HEK293 (cell line): ENCODE data around the gene TTC22.

Experiments used
- CTCF ChIA-PET: fragments of 350-600 bp; formaldehyde crosslinking; extraction: SDS; loops from one replicate; lab custom pipeline; 2021; ENCODE audit warnings: antibody characterized with exemption; lab: Yijun Ruan, JAX
- POLR2A ChIA-PET: fragments of 300-600 bp; formaldehyde crosslinking; extraction: SDS; loops from one replicate; lab custom pipeline; 2020; ENCODE audit warnings: antibody characterized with exemption, inconsistent platforms; lab: Yijun Ruan, JAX
- H3K27ac ChIP-seq: fragments of 200-500 bp; sonication (Bioruptor generic); 2 replicates; pipeline ENCODE4 v1.5.1; 2014; ENCODE audit warnings: low read depth, low read length, control low read depth, inconsistent platforms; ENCODE audit errors: extremely low read depth
- H3K36me3 ChIP-seq, 2 experiments: fragments of 200-500 bp in 1 of 2; sonication (Bioruptor generic) in 1 of 2; 1 replicate in 1 of 2; 2 replicates in 1 of 2; pipeline ENCODE4 v1.5.1; 2014 to 2017; ENCODE audit warnings: inconsistent platforms in 2 of 2, low read length in 2 of 2; ENCODE audit not compliant: control insufficient read depth in 2 of 2, insufficient read depth in 1 of 2
- H3K4me1 ChIP-seq: fragments of 200-500 bp; sonication (Bioruptor generic); 2 replicates; pipeline ENCODE4 v1.5.1; 2014; ENCODE audit warnings: mild to moderate bottlenecking, low read length, inconsistent platforms; ENCODE audit not compliant: control insufficient read depth, insufficient read depth
- H3K4me3 ChIP-seq: 2 replicates; pipeline ENCODE4 v1.5.1; 2011; ENCODE audit warnings: low read depth, mild to moderate bottlenecking, control low read depth, low read length, moderate library complexity
- H3K9me3 ChIP-seq: fragments of 200-500 bp; sonication (Bioruptor generic); 2 replicates; pipeline ENCODE4 v1.5.1; 2014; ENCODE audit warnings: low read depth, low read length, inconsistent platforms; ENCODE audit not compliant: control insufficient read depth, insufficient read depth
- EGR2 ChIP-seq: fragments of 450-650 bp; formaldehyde crosslinking; IDR thresholded peaks from 2 replicates; pipeline ENCODE4 v1.5.1; 2016; ENCODE audit warnings: low read depth, missing biosample characterization, missing genetic modification characterization
- GLI4 ChIP-seq: fragments of 450-650 bp; formaldehyde crosslinking; IDR thresholded peaks from 2 replicates; pipeline ENCODE4 v1.5.1; 2016; ENCODE audit warnings: missing biosample characterization, missing genetic modification characterization
- KLF1 ChIP-seq: fragments of 450-650 bp; formaldehyde crosslinking; IDR thresholded peaks from 2 replicates; pipeline ENCODE4 v1.5.1; 2016; ENCODE audit warnings: missing biosample characterization, missing genetic modification characterization
- SETDB1 ChIP-seq: IDR thresholded peaks from one replicate; pipeline ENCODE4 v1.6.1; 2017; ENCODE audit warnings: mild to moderate bottlenecking, low read length, moderate library complexity, mixed read lengths; ENCODE audit not compliant: insufficient read length
- TRIM28 ChIP-seq: IDR thresholded peaks from 2 replicates; pipeline ENCODE4 v1.6.1; 2011; ENCODE audit warnings: low read length, control low read depth, borderline replicate concordance
- YY2 ChIP-seq: fragments of 450-650 bp; formaldehyde crosslinking; IDR thresholded peaks from 2 replicates; pipeline ENCODE4 v1.5.1; 2016; ENCODE audit warnings: missing biosample characterization, missing genetic modification characterization
- ZFHX2 ChIP-seq: fragments of 450-650 bp; formaldehyde crosslinking; conservative IDR thresholded peaks from 2 replicates; pipeline ENCODE4 v1.5.1; 2016; ENCODE audit warnings: missing biosample characterization, missing genetic modification characterization
- ZFP3 ChIP-seq: fragments of 450-650 bp; formaldehyde crosslinking; IDR thresholded peaks from 2 replicates; pipeline ENCODE4 v1.5.1; 2016; ENCODE audit warnings: low read depth, missing biosample characterization, missing genetic modification characterization
- ZNF133 ChIP-seq: fragments of 450-650 bp; formaldehyde crosslinking; IDR thresholded peaks from 2 replicates; pipeline ENCODE4 v1.5.1; 2016; ENCODE audit warnings: missing biosample characterization, missing genetic modification characterization
- ZNF184 ChIP-seq: fragments of 450-650 bp; IDR thresholded peaks from 2 replicates; pipeline ENCODE4 v1.5.1; 2018; ENCODE audit warnings: missing biosample characterization, mild to moderate bottlenecking, missing genetic modification characterization
- ZNF19 ChIP-seq: fragments of 450-650 bp; formaldehyde crosslinking; IDR thresholded peaks from 2 replicates; pipeline ENCODE4; 2016; ENCODE audit warnings: missing biosample characterization, missing genetic modification characterization, low read depth
- ZNF211 ChIP-seq: fragments of 450-650 bp; formaldehyde crosslinking; IDR thresholded peaks from 2 replicates; pipeline ENCODE4 v1.5.1; 2016; ENCODE audit warnings: low read depth, missing biosample characterization, missing genetic modification characterization
- ZNF214 ChIP-seq: fragments of 450-650 bp; formaldehyde crosslinking; IDR thresholded peaks from 2 replicates; pipeline ENCODE4 v1.5.1; 2017; ENCODE audit warnings: missing biosample characterization, mild to moderate bottlenecking, missing genetic modification characterization, borderline replicate concordance
- ZNF23 ChIP-seq: fragments of 450-650 bp; formaldehyde crosslinking; IDR thresholded peaks from 2 replicates; pipeline ENCODE4 v1.5.1; 2016; ENCODE audit warnings: missing biosample characterization, missing genetic modification characterization, borderline replicate concordance
- ZNF248 ChIP-seq: fragments of 450-650 bp; formaldehyde crosslinking; IDR thresholded peaks from 2 replicates; pipeline ENCODE4 v1.5.1; 2017; ENCODE audit warnings: missing biosample characterization, missing genetic modification characterization
- ZNF274 ChIP-seq, 2 experiments: fragments of 200-500 bp in 1 of 2; fragments of 450-650 bp in 1 of 2; sonication (Bioruptor generic) in 1 of 2; formaldehyde crosslinking in 1 of 2; IDR thresholded peaks; 2 replicates each; pipeline versions ENCODE4 v1.5.1 to v1.6.1; 2014 to 2016; ENCODE audit warnings: borderline replicate concordance in 1 of 2, inconsistent platforms in 1 of 2, low read length in 1 of 2, missing biosample characterization in 1 of 2, missing genetic modification characterization in 1 of 2
- ZNF335 ChIP-seq: fragments of 450-650 bp; formaldehyde crosslinking; conservative IDR thresholded peaks from 2 replicates; pipeline ENCODE4 v1.5.1; 2016; ENCODE audit warnings: missing biosample characterization, missing genetic modification characterization
- ZNF354C ChIP-seq: fragments of 450-650 bp; formaldehyde crosslinking; IDR thresholded peaks from 2 replicates; pipeline ENCODE4 v1.5.1; 2016; ENCODE audit warnings: missing biosample characterization, missing genetic modification characterization, low read depth, borderline replicate concordance
- ZNF37A ChIP-seq: fragments of 450-650 bp; IDR thresholded peaks from 2 replicates; pipeline ENCODE4 v1.5.1; 2018; ENCODE audit warnings: missing biosample characterization, missing genetic modification characterization
- ZNF423 ChIP-seq: fragments of 450-650 bp; formaldehyde crosslinking; IDR thresholded peaks from 2 replicates; pipeline ENCODE4 v1.5.1; 2016; ENCODE audit warnings: missing biosample characterization, missing genetic modification characterization
- ZNF48 ChIP-seq: fragments of 450-650 bp; formaldehyde crosslinking; IDR thresholded peaks from 2 replicates; pipeline ENCODE4 v1.5.1; 2016; ENCODE audit warnings: missing biosample characterization, missing genetic modification characterization
- ZNF510 ChIP-seq: fragments of 450-650 bp; formaldehyde crosslinking; IDR thresholded peaks from 2 replicates; pipeline ENCODE4 v1.5.1; 2018; ENCODE audit warnings: mild to moderate bottlenecking, missing genetic modification characterization, missing biosample characterization; ENCODE audit not compliant: insufficient replicate concordance
- ZNF571 ChIP-seq: fragments of 450-650 bp; formaldehyde crosslinking; IDR thresholded peaks from 2 replicates; pipeline ENCODE4 v1.5.0; 2017; ENCODE audit warnings: missing biosample characterization, missing genetic modification characterization
- ZNF621 ChIP-seq: fragments of 450-650 bp; formaldehyde crosslinking; IDR thresholded peaks from 2 replicates; pipeline ENCODE4 v1.5.1; 2017; ENCODE audit warnings: missing biosample characterization, missing genetic modification characterization
- ZNF629 ChIP-seq: fragments of 450-650 bp; formaldehyde crosslinking; IDR thresholded peaks from 2 replicates; pipeline ENCODE4 v1.5.1; 2017; ENCODE audit warnings: missing biosample characterization, missing genetic modification characterization
- ZNF660 ChIP-seq: fragments of 450-650 bp; IDR thresholded peaks from 2 replicates; pipeline ENCODE4 v1.5.1; 2018; ENCODE audit warnings: missing biosample characterization, mild to moderate bottlenecking, missing genetic modification characterization
- ZNF670 ChIP-seq: fragments of 450-650 bp; formaldehyde crosslinking; IDR thresholded peaks from 2 replicates; pipeline ENCODE4 v1.5.1; 2016; ENCODE audit warnings: missing biosample characterization, missing genetic modification characterization, low read depth
- ZNF776 ChIP-seq: fragments of 450-650 bp; formaldehyde crosslinking; IDR thresholded peaks from 2 replicates; pipeline ENCODE4 v1.5.0; 2017; ENCODE audit warnings: missing biosample characterization, missing genetic modification characterization, borderline replicate concordance
- ZNF777 ChIP-seq: fragments of 450-650 bp; formaldehyde crosslinking; IDR thresholded peaks from 2 replicates; pipeline ENCODE4 v1.5.1; 2017; ENCODE audit warnings: missing biosample characterization, missing genetic modification characterization, borderline replicate concordance
- ZNF791 ChIP-seq: fragments of 450-650 bp; formaldehyde crosslinking; IDR thresholded peaks from 2 replicates; pipeline ENCODE4 v1.5.1; 2016; ENCODE audit warnings: missing biosample characterization, missing genetic modification characterization
- TF ChIP-seq, protein P1 (sequence below): fragments of 450-650 bp; formaldehyde crosslinking; IDR thresholded peaks from 2 replicates; pipeline ENCODE4 v1.5.1; 2016; ENCODE audit warnings: missing biosample characterization, missing genetic modification characterization
- TF ChIP-seq, protein P2 (sequence below): fragments of 450-650 bp; formaldehyde crosslinking; IDR thresholded peaks from 2 replicates; pipeline ENCODE4 v1.5.1; 2016; ENCODE audit warnings: missing biosample characterization, missing genetic modification characterization

The TTC22 gene

DNA sequence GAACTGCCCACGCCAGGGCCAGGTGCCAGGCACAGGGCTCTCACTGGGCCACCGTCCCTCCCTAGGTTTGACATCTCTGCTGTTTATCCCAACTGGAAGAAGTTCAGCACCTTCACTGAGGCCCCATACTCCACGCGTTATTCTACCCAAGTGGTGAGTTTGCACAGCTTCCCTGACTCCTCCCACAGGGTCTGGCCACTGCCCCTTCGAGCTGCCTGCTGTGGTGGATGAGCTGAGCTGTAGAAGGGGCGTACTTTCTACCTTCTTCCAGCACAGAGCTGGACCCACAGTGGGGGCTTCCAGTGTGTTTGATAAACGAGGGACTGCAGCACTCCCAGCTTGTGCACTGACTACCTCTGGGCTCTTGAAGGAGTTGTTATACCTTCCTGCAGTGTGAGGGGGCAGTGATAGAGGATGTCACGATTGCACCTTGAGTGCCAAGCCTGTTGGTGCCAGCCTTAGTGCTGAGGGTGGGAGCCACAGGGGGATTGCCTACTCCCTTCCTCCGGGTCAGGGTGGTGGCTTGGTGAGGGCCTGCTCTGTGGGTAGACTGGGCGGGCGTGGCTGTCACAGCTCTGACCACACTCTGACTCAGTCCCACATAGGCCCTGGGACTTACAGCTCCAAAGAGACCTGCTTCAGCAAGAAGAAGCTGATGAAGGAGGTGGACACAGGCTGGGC, 5.9 kb upstream of the TTC22 start:
- Histone ChIP-seq H3K4me1 (no peaks in the 10 kb centered on the region), H3K36me3 (no peaks in the 10 kb centered on the region), H3K27ac (no peak overlapping the region), H3K4me3 (no peak overlapping the region), H3K9me3 (no peaks in the 10 kb centered on the region)
- POLR2A ChIA-PET: no interaction called here
- TF ChIP-seq ZNF777 (tag by site-specific recombination): no peak
- peak; percentile 32; the same call in 1 of the 2 replicates for TF ChIP-seq ZFHX2 (tag by site-specific recombination)
- TF ChIP-seq EGR2 (tag by site-specific recombination): 0 out of 2 replicates have a peak, but pooled peaks have one; percentile 16
- no peak for TF ChIP-seq YY2
- peak; percentile 62; the same call in 1 of the 2 replicates for TF ChIP-seq KLF1
- no peak for TF ChIP-seq ZNF423
- TF ChIP-seq, protein P1, sequence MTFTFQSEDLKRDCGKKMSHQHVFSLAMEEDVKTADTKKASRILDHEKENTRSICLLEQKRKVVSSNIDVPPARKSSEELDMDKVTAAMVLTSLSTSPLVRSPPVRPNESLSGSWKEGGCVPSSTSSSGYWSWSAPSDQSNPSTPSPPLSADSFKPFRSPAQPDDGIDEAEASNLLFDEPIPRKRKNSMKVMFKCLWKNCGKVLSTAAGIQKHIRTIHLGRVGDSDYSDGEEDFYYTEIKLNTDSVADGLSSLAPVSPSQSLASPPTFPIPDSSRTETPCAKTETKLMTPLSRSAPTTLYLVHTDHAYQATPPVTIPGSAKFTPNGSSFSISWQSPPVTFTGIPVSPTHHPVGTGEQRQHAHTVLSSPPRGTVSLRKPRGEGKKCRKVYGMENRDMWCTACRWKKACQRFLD (tag by site-specific recombination): no peak
- TF ChIP-seq ZNF19 (tag by site-specific recombination): no peak
- no peak for TF ChIP-seq ZNF621 (tag by site-specific recombination)
- TF ChIP-seq ZNF791 (tag by site-specific recombination): no peak
- no peak for TF ChIP-seq ZNF335 (tag by site-specific recombination)
- no peak for TF ChIP-seq ZNF248 (tag by site-specific recombination)
- CTCF ChIA-PET: interaction anchor here (0.6 to 2.9 kb wide), 7 partner anchors 10 to 725 kb away, joined by 3 to 7 read pairs (median 3); no protein-coding TSS in a partner anchor

DNA sequence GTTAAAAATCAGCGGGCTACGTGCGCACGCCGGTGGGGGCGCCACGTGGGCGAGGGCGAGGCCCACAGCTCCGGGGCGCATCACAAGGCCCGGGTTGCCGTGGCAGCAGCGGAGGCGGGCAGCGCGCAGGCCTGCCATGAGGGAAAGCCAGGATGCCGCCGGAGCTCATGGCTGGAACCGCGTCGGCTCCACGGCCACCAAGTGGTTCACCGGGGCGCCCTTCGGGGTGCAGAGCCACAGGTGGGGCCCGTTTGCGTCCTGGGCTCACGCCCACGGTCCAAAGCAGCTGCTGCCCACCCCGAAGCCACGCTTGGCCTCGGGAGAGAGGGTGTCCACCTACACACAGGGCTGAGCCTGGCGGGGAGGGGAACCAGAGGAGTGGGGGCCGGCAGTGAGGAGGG, 4.9 kb upstream of the TTC22 start:
- H3K36me3 ChIP-seq: no peaks in the 10 kb centered on the region
- H3K9me3 ChIP-seq: no peaks in the 10 kb centered on the region
- H3K4me1 ChIP-seq: no peaks in the 10 kb centered on the region
- CTCF ChIA-PET: interaction anchor here (2.9 kb wide), 1 partner anchor 14 kb away, joined by 7 read pairs; no protein-coding TSS in a partner anchor
- POLR2A ChIA-PET: interaction anchor here (0.6 kb wide), 1 partner anchor 372 kb away, joined by 4 read pairs; no protein-coding TSS in a partner anchor
- no peak overlapping the region for H3K4me3 ChIP-seq
- no peak for TF ChIP-seq ZNF133
- peak; percentile 52; the same call in 1 of the 2 replicates for TF ChIP-seq ZFHX2 (tag by site-specific recombination)
- H3K27ac ChIP-seq: no peak overlapping the region

DNA sequence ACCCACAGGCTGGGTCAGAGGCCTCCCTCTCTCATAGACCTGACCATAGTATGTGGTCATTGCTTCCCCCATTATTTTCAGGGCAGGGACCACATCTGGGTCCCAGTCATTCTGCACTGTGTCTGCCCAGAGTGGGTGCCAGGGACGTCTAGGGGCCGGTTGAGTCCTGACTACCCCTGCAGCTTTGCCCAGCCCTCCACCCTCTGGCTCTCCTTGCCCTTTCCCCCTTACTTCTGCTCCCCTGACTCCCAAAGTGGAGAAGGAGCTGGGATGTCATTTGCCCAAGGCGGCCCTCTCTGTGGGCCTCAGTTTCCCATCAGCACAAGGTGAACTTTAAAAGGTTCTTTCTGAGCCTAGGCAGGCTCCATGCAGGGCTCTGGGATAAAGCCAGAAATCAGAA, 4.3 kb upstream of the TTC22 start:
- Histone ChIP-seq H3K9me3 (no peaks in the 10 kb centered on the region), H3K4me1 (no peaks in the 10 kb centered on the region), H3K27ac (no peak overlapping the region), H3K4me3 (no peak overlapping the region), H3K36me3 (no peaks in the 10 kb centered on the region)
- POLR2A ChIA-PET: interaction anchor here (0.6 kb wide), 1 partner anchor 372 kb away, joined by 4 read pairs; no protein-coding TSS in a partner anchor
- CTCF ChIA-PET: interaction anchor here (2.9 kb wide), 1 partner anchor 14 kb away, joined by 7 read pairs; no protein-coding TSS in a partner anchor
- TF ChIP-seq ZNF670 (tag by site-specific recombination) (no peak), GLI4 (no peak), ZNF211 (no peak), ZNF571 (tag by site-specific recombination) (no peak), ZNF184 (tag by site-specific recombination) (no peak), SETDB1 (no peak), ZNF354C (tag by site-specific recombination) (no peak), TRIM28 (no peak), ZNF776 (tag by site-specific recombination) (no peak), ZFP3 (tag by site-specific recombination) (no peak), ZNF48 (tag by site-specific recombination) (no peak), ZNF23 (tag by site-specific recombination) (no peak), ZNF660 (tag by site-specific recombination) (no peak), ZNF37A (tag by site-specific recombination) (no peak), ZNF629 (tag by site-specific recombination) (no peak), ZNF510 (no peak), ZNF274 (IDR thresholded peaks at IDR 0.05; ENCODE audit: low read length) (no peak), ZNF274 (tag by site-specific recombination; IDR thresholded peaks at IDR 0.05; ENCODE audit: borderline replicate concordance) (no peak), ZNF214 (tag by site-specific recombination) (no peak)
- TF ChIP-seq, protein P2, sequence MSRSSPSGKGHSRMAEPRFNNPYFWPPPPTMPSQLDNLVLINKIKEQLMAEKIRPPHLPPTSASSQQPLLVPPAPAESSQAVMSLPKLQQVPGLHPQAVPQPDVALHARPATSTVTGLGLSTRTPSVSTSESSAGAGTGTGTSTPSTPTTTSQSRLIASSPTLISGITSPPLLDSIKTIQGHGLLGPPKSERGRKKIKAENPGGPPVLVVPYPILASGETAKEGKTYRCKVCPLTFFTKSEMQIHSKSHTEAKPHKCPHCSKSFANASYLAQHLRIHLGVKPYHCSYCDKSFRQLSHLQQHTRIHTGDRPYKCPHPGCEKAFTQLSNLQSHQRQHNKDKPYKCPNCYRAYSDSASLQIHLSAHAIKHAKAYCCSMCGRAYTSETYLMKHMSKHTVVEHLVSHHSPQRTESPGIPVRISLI (tag by site-specific recombination): no peak
